LHCN-M2 (cell line): ENCODE measurements around the gene SH3BP5L. TPM values are rescaled to one million over a fixed set of nuclear protein-coding genes. Genes with fewer than 3 reads are reported as not detected.

Source experiments
- DNase-seq: peaks from one replicate; pipeline ENCODE4 v3.0.0-alpha.2; 2012; ENCODE audit warnings: low read depth
- total RNA-seq: library from RNA; depleted of rRNA; stranded (reverse); fragments of >200 nt; gene quantifications from 2 replicates; pipeline ENCODE4 v1.2.3, GENCODE V29; 2014; rRNA removed

SH3BP5L gene
- total RNA-seq, 1 experiment from 2014 or later = 18.0 TPM

GRCh38 chr1:248779350-248779749, 46.4 kb downstream of the SH3BP5L start:
- no peak for DNase-seq

GRCh38 chr1:248778906-248779305, 46.8 kb downstream of the SH3BP5L start:
- DNase-seq = no peak

GRCh38 chr1:248776991-248777390, 48.7 kb downstream of the SH3BP5L start:
- DNase-seq = no peak

DNA sequence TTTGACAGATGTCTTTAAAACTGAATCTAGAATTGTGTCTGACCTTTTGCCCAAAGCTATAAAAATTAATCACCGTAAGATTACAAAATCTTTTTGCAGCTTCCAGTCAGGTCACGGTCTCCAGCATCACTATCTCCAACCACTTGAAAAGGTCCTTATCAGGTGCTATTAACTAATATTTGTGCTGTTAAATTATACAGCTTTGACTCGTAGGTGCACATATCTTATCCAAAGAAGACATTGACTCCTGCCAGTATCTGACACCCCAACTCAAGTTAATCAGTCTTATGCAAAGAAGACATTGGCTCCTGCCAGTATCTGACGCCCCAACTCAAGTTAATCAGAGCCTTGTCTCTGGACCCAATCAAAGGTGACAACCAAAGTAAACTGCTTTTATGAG, 50.3 kb downstream of the SH3BP5L start:
- no peak for DNase-seq

Other genes with a start within 250 kb of the SH3BP5L start
- not detected in 2 replicates for gene OR2T10, start 228.2 kb downstream of the SH3BP5L start, total RNA-seq
- gene OR2T11, start 190.8 kb downstream of the SH3BP5L start, total RNA-seq = not detected in 2 replicates
- gene OR2T35, start 180.6 kb downstream of the SH3BP5L start, total RNA-seq = not detected in 2 replicates
- gene OR2T27, start 170.4 kb downstream of the SH3BP5L start, total RNA-seq = not detected in 2 replicates
- gene OR14I1, start 123.1 kb downstream of the SH3BP5L start, total RNA-seq = not detected in 2 replicates
- gene LYPD8, start 70.2 kb downstream of the SH3BP5L start, total RNA-seq = not detected in 2 replicates
- 24.6 and 28.4 TPM in 2 replicates for gene ZNF672, start 12.3 kb upstream of the SH3BP5L start, total RNA-seq
- gene ZNF692, start 33.2 kb upstream of the SH3BP5L start, total RNA-seq = 44.6 and 44.8 TPM in 2 replicates
- gene PGBD2, start 80.3 kb upstream of the SH3BP5L start, total RNA-seq = 4.7 and 6.3 TPM in 2 replicates